ENCODE data around the gene SCN5A.

SCN5A gene

DNA sequence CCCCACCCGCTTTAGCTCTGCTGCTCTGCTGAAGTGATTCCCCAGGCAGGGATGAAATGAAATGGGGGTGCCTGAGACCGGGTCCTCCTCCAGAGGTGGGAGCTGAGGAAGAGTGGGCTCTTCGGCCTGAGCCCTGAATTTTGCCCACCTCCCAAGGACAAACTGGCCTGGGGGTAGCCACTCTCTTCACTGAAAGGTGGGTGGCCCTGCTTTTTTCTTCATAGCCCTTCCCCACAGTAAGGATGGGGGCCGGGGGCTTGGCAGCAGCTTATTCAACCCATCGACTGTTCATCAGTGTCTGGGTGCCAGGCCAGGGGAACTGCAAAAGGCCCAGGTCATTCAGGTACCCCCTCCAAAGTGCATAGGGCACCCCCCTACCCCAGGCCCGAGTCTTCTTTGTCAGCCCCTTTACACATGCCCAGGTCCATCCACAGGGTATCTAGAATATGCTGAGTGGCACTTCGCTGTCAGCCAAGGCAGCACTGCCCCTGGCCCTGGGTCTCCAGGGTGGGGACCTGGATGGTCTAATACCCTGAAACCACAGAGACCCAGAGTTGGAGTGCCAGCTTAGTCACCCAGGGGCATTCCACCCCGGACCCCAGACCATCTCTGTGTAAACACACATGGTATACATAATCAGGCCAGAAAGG lies 7.9 kb downstream of the SCN5A start:
- CTCF ChIA-PET = no interaction called here
- TF ChIP-seq HDGF (IDR thresholded peaks at IDR 0.05; ENCODE audit: borderline replicate concordance) = no peak
- TF ChIP-seq SUZ12 (IDR thresholded peaks at IDR 0.05) = no peak
- no peak for TF ChIP-seq ELF4 (IDR thresholded peaks at IDR 0.05)
- POLR2A ChIA-PET = no interaction called here
- DNase-seq (ENCODE audit: extremely low spot score) = no peak

DNA sequence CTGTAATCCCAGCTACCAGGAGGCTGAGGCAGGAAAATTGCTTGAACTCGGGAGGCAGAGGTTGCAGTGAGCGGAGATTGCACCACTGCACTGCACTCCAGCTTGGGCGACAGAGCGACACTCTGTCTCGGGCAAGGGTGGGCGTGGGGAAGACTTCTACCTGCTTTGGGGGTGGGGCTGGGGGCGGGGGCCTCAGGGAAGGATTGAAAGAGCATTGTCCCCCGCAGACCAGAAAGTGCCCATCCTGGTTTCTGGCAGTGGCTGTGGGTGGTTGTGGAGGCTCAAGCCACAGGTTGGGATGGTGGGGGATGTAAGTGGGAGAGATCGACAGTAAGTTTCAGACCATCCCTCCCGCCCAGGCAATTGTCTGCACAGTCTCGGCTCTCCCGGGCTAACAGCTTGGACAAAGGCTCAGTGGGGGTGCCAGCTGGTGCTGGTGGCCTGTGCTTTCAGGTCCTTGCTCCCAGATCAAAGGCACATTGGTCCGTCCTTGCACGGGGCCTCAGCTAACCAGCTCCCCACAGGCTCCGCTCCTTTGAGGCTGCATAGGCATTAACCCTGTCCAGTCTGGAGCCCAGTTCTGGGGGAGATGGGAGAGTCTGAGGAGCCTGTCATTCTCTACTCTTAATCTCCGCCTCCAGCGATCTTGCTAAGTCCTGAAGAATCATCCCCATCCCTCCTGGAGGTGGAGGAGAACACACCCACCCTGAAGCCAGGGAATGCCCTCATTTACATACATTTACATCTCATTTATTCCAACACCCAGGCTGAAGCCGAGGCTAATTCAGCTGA lies 8.6 kb downstream of the SCN5A start:
- no peak for DNase-seq (ENCODE audit: extremely low spot score)
- POLR2A ChIA-PET = no interaction called here
- TF ChIP-seq LEF1 (IDR thresholded peaks at IDR 0.05; ENCODE audit: borderline replicate concordance) = no peak
- TF ChIP-seq SUZ12 (IDR thresholded peaks at IDR 0.05) = no peak
- TF ChIP-seq BHLHE40 (IDR thresholded peaks at IDR 0.05; ENCODE audit: borderline replicate concordance) = no peak
- CTCF ChIA-PET = no interaction called here

DNA sequence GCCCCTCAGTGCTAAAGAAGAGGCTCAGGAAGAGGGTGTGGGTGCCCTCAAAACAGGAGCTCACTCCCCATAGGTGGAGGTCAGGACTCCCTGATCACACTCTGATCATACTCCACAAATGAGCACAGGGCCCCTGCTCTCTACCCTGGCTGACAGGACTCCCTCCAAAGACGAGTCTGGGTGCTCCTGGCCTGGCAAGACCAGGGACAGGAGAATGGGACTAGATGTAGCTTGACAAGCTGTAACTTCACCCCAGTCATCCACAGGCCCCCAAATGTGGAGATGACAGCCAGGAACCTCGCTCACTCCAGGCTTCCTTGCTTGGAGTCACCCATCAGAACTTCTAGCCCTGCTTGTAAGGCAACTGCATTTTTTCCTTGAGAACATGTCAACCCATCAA lies 11.1 kb downstream of the SCN5A start:
- DNase-seq (ENCODE audit: extremely low spot score) = no peak
- TF ChIP-seq NFRKB (IDR thresholded peaks at IDR 0.05) (no peak), SUZ12 (IDR thresholded peaks at IDR 0.05) (no peak), CTBP1 (IDR thresholded peaks at IDR 0.05; ENCODE audit: borderline replicate concordance) (no peak), ZNF384 (IDR thresholded peaks at IDR 0.05) (no peak), L3MBTL2 (conservative IDR thresholded peaks at IDR 0.05) (no peak), FOXM1 (IDR thresholded peaks at IDR 0.05; ENCODE audit: borderline replicate concordance) (no peak), LEF1 (IDR thresholded peaks at IDR 0.05; ENCODE audit: borderline replicate concordance) (no peak), TARDBP (IDR thresholded peaks at IDR 0.05) (no peak), BHLHE40 (IDR thresholded peaks at IDR 0.05; ENCODE audit: borderline replicate concordance) (no peak)
- TF ChIP-seq, protein P1, sequence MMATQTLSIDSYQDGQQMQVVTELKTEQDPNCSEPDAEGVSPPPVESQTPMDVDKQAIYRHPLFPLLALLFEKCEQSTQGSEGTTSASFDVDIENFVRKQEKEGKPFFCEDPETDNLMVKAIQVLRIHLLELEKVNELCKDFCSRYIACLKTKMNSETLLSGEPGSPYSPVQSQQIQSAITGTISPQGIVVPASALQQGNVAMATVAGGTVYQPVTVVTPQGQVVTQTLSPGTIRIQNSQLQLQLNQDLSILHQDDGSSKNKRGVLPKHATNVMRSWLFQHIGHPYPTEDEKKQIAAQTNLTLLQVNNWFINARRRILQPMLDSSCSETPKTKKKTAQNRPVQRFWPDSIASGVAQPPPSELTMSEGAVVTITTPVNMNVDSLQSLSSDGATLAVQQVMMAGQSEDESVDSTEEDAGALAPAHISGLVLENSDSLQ (IDR thresholded peaks at IDR 0.05) = no peak
- ChIA-PET CTCF (interaction anchor here (0.6 kb wide), 1 partner anchor 306 kb away, joined by 4 read pairs; no protein-coding TSS in a partner anchor), POLR2A (no interaction called here)

DNA sequence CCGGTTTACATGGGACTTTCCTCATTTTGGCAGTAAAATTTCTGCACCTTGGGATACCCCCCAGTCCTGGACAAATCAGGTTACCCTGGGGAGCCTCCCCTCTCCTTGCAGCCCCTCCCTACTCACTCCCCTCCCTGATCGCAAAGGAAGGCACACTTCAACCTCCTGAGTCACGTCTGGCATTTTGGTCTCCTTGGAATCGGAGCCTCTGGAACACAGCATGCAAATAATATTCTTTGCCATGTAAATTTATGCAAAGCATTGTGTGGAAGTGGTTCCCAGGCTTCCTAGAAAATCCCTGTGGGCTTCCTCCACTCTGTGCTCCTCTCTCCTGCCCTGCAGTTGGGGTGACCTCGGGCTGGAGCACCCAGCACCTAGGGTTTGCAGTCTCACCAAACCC lies 11.6 kb downstream of the SCN5A start:
- TF ChIP-seq FOXK2 (IDR thresholded peaks at IDR 0.05) = no peak
- TF ChIP-seq FOXA1 (IDR thresholded peaks at IDR 0.05) = no peak
- no peak for TF ChIP-seq CTBP1 (IDR thresholded peaks at IDR 0.05; ENCODE audit: borderline replicate concordance)
- no peak for TF ChIP-seq SP1 (IDR thresholded peaks at IDR 0.05)
- TF ChIP-seq ELF4 (IDR thresholded peaks at IDR 0.05) = no peak
- TF ChIP-seq BHLHE40 (IDR thresholded peaks at IDR 0.05; ENCODE audit: borderline replicate concordance) = no peak
- TF ChIP-seq, protein P1 (IDR thresholded peaks at IDR 0.05) = no peak
- TF ChIP-seq HDGF (IDR thresholded peaks at IDR 0.05; ENCODE audit: borderline replicate concordance) = no peak
- TF ChIP-seq SUZ12 (IDR thresholded peaks at IDR 0.05) = no peak
- no peak for TF ChIP-seq LEF1 (IDR thresholded peaks at IDR 0.05; ENCODE audit: borderline replicate concordance)
- no peak for TF ChIP-seq FOXM1 (IDR thresholded peaks at IDR 0.05; ENCODE audit: borderline replicate concordance)
- no peak for TF ChIP-seq L3MBTL2 (conservative IDR thresholded peaks at IDR 0.05)
- no peak for TF ChIP-seq ARNT (IDR thresholded peaks at IDR 0.05)
- no peak for TF ChIP-seq ZNF384 (IDR thresholded peaks at IDR 0.05)
- TF ChIP-seq TARDBP (IDR thresholded peaks at IDR 0.05) = no peak
- no peak for TF ChIP-seq NFRKB (IDR thresholded peaks at IDR 0.05)
- ChIA-PET POLR2A (no interaction called here), CTCF (interaction anchor here (0.6 kb wide), 1 partner anchor 306 kb away, joined by 4 read pairs; no protein-coding TSS in a partner anchor)
- DNase-seq (ENCODE audit: extremely low spot score) = no peak

DNA sequence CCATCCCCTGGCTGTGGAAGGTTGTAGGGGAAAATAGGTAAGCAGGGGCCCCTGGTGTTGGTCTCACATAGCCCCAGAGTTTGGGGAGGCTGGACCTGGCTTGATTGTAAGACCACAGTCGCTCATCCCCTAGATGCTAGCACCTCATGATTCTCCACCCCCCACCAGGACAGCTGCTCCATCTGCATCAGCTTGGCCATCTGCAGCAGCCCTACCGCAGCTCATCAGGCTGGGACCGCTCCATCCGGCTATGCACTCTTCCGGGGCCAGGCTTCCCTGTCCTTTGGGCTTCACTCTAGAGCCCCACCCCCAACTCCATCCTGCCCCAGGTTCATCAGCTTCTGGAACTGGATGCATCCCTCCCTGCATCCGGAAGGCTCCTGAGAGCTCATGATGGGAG lies 12.6 kb downstream of the SCN5A start:
- no peak for DNase-seq (ENCODE audit: extremely low spot score)
- CTCF ChIA-PET = interaction anchor here (0.6 to 0.9 kb wide), 2 partner anchors 14 to 1464 kb away, joined by 3 to 5 read pairs; no protein-coding TSS in a partner anchor
- TF ChIP-seq ELF4 (IDR thresholded peaks at IDR 0.05) = no peak
- TF ChIP-seq SUZ12 (IDR thresholded peaks at IDR 0.05) = no peak
- TF ChIP-seq CTBP1 (IDR thresholded peaks at IDR 0.05; ENCODE audit: borderline replicate concordance) = no peak
- no peak for TF ChIP-seq ARNT (IDR thresholded peaks at IDR 0.05)
- TF ChIP-seq, protein P1 (IDR thresholded peaks at IDR 0.05) = no peak
- no peak for TF ChIP-seq NFRKB (IDR thresholded peaks at IDR 0.05)
- no peak for TF ChIP-seq ZNF384 (IDR thresholded peaks at IDR 0.05)
- POLR2A ChIA-PET = no interaction called here

DNA sequence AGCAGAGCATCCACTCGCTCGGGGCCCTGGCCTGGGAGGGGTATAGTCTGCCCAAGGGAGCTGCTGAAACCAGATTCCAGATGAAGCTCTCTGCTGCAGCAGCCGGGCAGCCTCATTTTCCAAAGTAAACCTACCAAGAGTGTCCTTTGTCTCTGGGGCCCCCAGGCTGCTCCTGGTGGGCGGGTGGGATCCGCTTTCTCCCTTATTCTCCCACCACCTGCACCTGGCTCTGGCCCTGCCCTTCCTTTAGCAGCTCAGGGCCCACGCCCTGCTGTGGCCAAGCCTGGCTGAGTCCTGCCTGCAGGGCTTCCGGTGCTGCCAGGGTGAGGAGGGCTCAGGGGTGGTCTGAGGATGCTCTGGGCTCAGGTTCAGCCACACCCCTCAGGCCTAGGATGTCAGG lies 13.0 kb downstream of the SCN5A start:
- DNase-seq (ENCODE audit: extremely low spot score) = no peak
- no peak for TF ChIP-seq ARNT (IDR thresholded peaks at IDR 0.05)
- TF ChIP-seq FOXA1 (IDR thresholded peaks at IDR 0.05) = no peak
- TF ChIP-seq ZNF384 (IDR thresholded peaks at IDR 0.05) = no peak
- no peak for TF ChIP-seq LEF1 (IDR thresholded peaks at IDR 0.05; ENCODE audit: borderline replicate concordance)
- TF ChIP-seq L3MBTL2 (conservative IDR thresholded peaks at IDR 0.05) = no peak
- TF ChIP-seq, protein P1 (IDR thresholded peaks at IDR 0.05) = no peak
- TF ChIP-seq SUZ12 (IDR thresholded peaks at IDR 0.05) = no peak
- TF ChIP-seq NFRKB (IDR thresholded peaks at IDR 0.05) = no peak
- TF ChIP-seq FOXK2 (IDR thresholded peaks at IDR 0.05) = no peak
- TF ChIP-seq FOXM1 (IDR thresholded peaks at IDR 0.05; ENCODE audit: borderline replicate concordance) = no peak
- TF ChIP-seq BHLHE40 (IDR thresholded peaks at IDR 0.05; ENCODE audit: borderline replicate concordance) = no peak
- TF ChIP-seq TARDBP (IDR thresholded peaks at IDR 0.05) = no peak
- no peak for TF ChIP-seq ELF4 (IDR thresholded peaks at IDR 0.05)
- TF ChIP-seq CTBP1 (IDR thresholded peaks at IDR 0.05; ENCODE audit: borderline replicate concordance) = no peak
- ChIA-PET POLR2A (no interaction called here), CTCF (interaction anchor here (0.6 to 0.9 kb wide), 3 partner anchors 15 to 1464 kb away, joined by 3 to 5 read pairs (median 3); no protein-coding TSS in a partner anchor)

Data from HEK293T (cell line).